Stimulated activated CD8-positive, alpha-beta memory T cell treated with anti-CD3 and anti-CD28 coated beads, Interleukin-4, amount 100 ng/mL, for 4 hours (primary cell): ENCODE measurements around the gene ZDHHC8.

Experiments
- DNase-seq, 2 donors: peaks; one replicate each; pipeline ENCODE4 v3.0.0-alpha.2; 2020; ENCODE audit warnings: low read depth in 2 of 2, low spot score in 1 of 2

The ZDHHC8 gene

GRCh38 chr22:20131597-20131858, at the start of gene ZDHHC8:
TSS of gene ZDHHC8 (plus strand) at chr22:20131804. CDS start at chr22:20131948, 144 bp downstream.
- no peak for DNase-seq

- no peak for DNase-seq
These were observed 48.3 kb upstream of the ZDHHC8 start for GRCh38 chr22:20083157-20083890.

GRCh38 chr22:20083891-20084546, 47.6 kb upstream of the ZDHHC8 start:
- no peak for DNase-seq

GRCh38 chr22:20084547-20085413, 46.8 kb upstream of the ZDHHC8 start:
- DNase-seq = no peak

- DNase-seq = no peak
These were observed 46.0 kb upstream of the ZDHHC8 start for GRCh38 chr22:20085651-20086050.

GRCh38 chr22:20086101-20086599, 45.5 kb upstream of the ZDHHC8 start:
- no peak for DNase-seq

- DNase-seq = no peak
These were observed 44.8 kb upstream of the ZDHHC8 start for GRCh38 chr22:20086763-20087162.

GRCh38 chr22:20087319-20088262, 44.0 kb upstream of the ZDHHC8 start:
- DNase-seq = no peak

GRCh38 chr22:20088263-20088648, 43.3 kb upstream of the ZDHHC8 start:
- DNase-seq = no peak

GRCh38 chr22:20089226-20089976, 42.2 kb upstream of the ZDHHC8 start:
- DNase-seq = no peak

GRCh38 chr22:20089977-20090729, 41.5 kb upstream of the ZDHHC8 start:
- DNase-seq = no peak

GRCh38 chr22:20090730-20091240, 40.8 kb upstream of the ZDHHC8 start:
- DNase-seq = no peak

GRCh38 chr22:20091690-20092476, 39.7 kb upstream of the ZDHHC8 start:
- no peak for DNase-seq

- DNase-seq = no peak
These were observed 39.1 kb upstream of the ZDHHC8 start for GRCh38 chr22:20092477-20092854.

- DNase-seq = no peak
These were observed 38.0 kb upstream of the ZDHHC8 start for GRCh38 chr22:20093418-20094196.

GRCh38 chr22:20094197-20094807, 37.3 kb upstream of the ZDHHC8 start:
- no peak for DNase-seq

- no peak for DNase-seq
These were observed 36.1 kb upstream of the ZDHHC8 start for GRCh38 chr22:20095521-20095920.
